ENCODE data around the gene STAT4.

Gene STAT4

DNA sequence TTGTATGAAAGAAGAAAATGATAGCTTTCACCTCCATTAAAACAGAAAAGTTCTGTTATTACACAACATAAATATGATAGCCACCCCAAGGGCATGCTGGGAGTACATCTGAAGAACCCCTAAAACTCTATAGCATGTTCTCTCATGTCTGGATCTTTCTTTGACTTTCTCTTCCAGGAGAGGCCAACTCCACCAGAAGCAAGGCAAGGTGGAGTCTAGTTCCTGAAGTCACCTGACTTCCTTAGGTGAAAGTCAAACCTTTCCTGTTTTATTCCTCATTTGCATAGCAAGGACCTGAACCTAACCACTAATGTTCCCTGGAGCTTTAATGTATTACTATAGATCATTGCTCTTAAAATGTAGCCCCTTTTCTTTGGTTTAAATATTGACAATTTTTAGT, 142.5 kb downstream of the STAT4 start:
- H3K4me3 ChIP-seq (ENCODE audit: low read depth, low read length), result no peak overlapping the region
- no peak for DNase-seq (ENCODE audit: low read depth)
- TF ChIP-seq POLR2A (IDR thresholded peaks at IDR 0.05; ENCODE audit: extremely low read depth, insufficient read length) (no peak), MYC (IDR thresholded peaks at IDR 0.05; ENCODE audit: low read depth, low read length) (no peak), MAX (IDR thresholded peaks at IDR 0.05; ENCODE audit: low read depth, low read length) (no peak)
- TF ChIP-seq, protein P1, sequence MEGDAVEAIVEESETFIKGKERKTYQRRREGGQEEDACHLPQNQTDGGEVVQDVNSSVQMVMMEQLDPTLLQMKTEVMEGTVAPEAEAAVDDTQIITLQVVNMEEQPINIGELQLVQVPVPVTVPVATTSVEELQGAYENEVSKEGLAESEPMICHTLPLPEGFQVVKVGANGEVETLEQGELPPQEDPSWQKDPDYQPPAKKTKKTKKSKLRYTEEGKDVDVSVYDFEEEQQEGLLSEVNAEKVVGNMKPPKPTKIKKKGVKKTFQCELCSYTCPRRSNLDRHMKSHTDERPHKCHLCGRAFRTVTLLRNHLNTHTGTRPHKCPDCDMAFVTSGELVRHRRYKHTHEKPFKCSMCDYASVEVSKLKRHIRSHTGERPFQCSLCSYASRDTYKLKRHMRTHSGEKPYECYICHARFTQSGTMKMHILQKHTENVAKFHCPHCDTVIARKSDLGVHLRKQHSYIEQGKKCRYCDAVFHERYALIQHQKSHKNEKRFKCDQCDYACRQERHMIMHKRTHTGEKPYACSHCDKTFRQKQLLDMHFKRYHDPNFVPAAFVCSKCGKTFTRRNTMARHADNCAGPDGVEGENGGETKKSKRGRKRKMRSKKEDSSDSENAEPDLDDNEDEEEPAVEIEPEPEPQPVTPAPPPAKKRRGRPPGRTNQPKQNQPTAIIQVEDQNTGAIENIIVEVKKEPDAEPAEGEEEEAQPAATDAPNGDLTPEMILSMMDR (IDR thresholded peaks at IDR 0.05; ENCODE audit: low read depth, low read length), result no peak

DNA sequence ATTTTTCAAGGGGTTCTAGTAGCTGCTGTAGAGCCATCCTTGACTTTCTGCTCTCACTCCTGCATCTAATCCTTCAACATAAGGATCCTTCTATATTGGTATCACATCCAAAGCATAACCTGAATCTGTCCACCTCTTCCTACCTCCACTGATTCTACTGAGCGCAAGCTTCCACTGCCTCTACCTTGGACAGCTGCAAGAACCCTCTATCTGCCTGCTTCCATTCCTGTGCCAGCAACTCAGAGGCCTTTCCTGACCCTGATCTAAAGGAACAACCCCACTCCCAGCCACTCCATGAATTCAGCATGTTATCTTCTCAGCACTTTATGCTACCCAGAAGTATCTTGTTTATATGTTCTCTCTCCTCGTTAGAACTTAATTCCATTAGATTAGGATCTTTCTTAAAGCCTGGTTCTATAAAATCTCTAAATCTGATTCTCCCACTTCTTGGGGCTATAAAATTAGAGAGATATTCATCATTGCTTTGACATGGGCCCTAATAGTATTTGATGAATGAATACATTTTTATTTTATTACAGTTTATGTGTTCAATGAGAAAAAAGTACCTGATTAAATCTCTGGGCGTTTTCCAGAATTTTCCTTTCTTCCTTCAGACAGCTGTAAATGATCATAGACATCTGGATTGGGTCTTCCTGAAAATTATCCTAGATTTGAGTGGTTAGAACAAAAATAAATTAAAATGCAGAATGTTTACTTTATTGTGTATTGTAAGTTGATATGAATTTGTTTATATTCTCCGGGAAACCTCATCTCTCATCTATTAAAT, 143.6 kb downstream of the STAT4 start:
- no peak for DNase-seq (ENCODE audit: low read depth)
- TF ChIP-seq, protein P1 (IDR thresholded peaks at IDR 0.05; ENCODE audit: low read depth, low read length), result no peak
- TF ChIP-seq POLR2A (IDR thresholded peaks at IDR 0.05; ENCODE audit: extremely low read depth, insufficient read length) (no peak), MAX (IDR thresholded peaks at IDR 0.05; ENCODE audit: low read depth, low read length) (no peak)
- H3K4me3 ChIP-seq (ENCODE audit: low read depth, low read length), result no peak overlapping the region

DNA sequence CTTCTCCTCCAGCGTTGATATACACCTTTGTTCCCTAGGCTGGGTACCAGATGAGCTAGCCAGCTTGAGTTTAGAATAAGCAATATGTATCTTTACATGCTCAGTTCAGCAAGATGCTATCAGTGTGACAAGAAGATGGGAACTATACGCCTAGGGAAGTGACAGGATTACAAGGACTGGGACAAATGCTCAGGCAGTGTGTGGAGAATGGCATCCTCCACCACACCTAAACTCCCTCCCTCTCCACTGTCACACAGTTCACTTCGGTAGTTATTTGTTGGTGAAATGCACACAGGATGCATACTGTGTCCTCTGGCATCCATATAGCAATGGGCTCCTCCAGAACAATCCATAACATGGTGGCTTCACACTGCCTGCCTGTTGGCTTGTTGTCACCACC, 144.5 kb downstream of the STAT4 start:
- TF ChIP-seq MAX (IDR thresholded peaks at IDR 0.05; ENCODE audit: low read depth, low read length) (no peak), POLR2A (IDR thresholded peaks at IDR 0.05; ENCODE audit: extremely low read depth, insufficient read length) (no peak), MYC (IDR thresholded peaks at IDR 0.05; ENCODE audit: low read depth, low read length) (no peak)
- TF ChIP-seq, protein P1 (IDR thresholded peaks at IDR 0.05; ENCODE audit: low read depth, low read length), result no peak
- no peak overlapping the region for H3K4me3 ChIP-seq (ENCODE audit: low read depth, low read length)
- no peak for DNase-seq (ENCODE audit: low read depth)

GRCh38 chr2:191003405-191004309, 147.1 kb downstream of the STAT4 start:
- H3K4me3 ChIP-seq (ENCODE audit: low read depth, low read length), result no peak overlapping the region
- TF ChIP-seq, protein P1 (IDR thresholded peaks at IDR 0.05; ENCODE audit: low read depth, low read length), result no peak
- no peak for TF ChIP-seq MYC (IDR thresholded peaks at IDR 0.05; ENCODE audit: low read depth, low read length)
- DNase-seq (ENCODE audit: low read depth), result no peak

GRCh38 chr2:191001624-191002023, 149.2 kb downstream of the STAT4 start:
- DNase-seq (ENCODE audit: low read depth), result no peak

More at GRCh38 chr2:191001624-191002023, 149.2 kb downstream of the STAT4 start:
- no peak overlapping the region for H3K4me3 ChIP-seq (ENCODE audit: low read depth, low read length)
- TF ChIP-seq MAX (IDR thresholded peaks at IDR 0.05; ENCODE audit: low read depth, low read length), result no peak
- TF ChIP-seq MYC (IDR thresholded peaks at IDR 0.05; ENCODE audit: low read depth, low read length), result no peak
- TF ChIP-seq, protein P1 (IDR thresholded peaks at IDR 0.05; ENCODE audit: low read depth, low read length), result no peak
- TF ChIP-seq POLR2A (IDR thresholded peaks at IDR 0.05; ENCODE audit: extremely low read depth, insufficient read length), result no peak

Measured in NB4 (cell line).